Activated CD8-positive, alpha-beta memory T cell treated with anti-CD3 and anti-CD28 coated beads, Interleukin-2, amount 50 U/mL, for 1 hour (primary cell): ENCODE results near the gene FBXO31.
"Not testable (repeated sequence)": the region's sequence is repeated elsewhere in the genome, so short reads cannot be mapped to it uniquely, and the experiment has no call there.

Experiments used
- DNase-seq: peaks from one replicate; pipeline ENCODE4 v3.0.0-alpha.2; 2020; ENCODE audit errors: extremely low read depth

The FBXO31 gene

GRCh38 chr16:87344165-87344930 lies 39.2 kb downstream of the FBXO31 start:
- no peak for DNase-seq

GRCh38 chr16:87343753-87344050 lies 39.9 kb downstream of the FBXO31 start:
- no peak for DNase-seq

- DNase-seq = no peak
Measured at GRCh38 chr16:87342978-87343752, 40.4 kb downstream of the FBXO31 start.

- DNase-seq = no peak
Measured at GRCh38 chr16:87342504-87342903, 41.1 kb downstream of the FBXO31 start.

GRCh38 chr16:87340198-87340597 lies 43.4 kb downstream of the FBXO31 start:
- DNase-seq = no peak

- DNase-seq = not testable (repeated sequence)
Measured at GRCh38 chr16:87339724-87340105, 43.9 kb downstream of the FBXO31 start.

GRCh38 chr16:87339086-87339723 lies 44.4 kb downstream of the FBXO31 start:
- no peak for DNase-seq

GRCh38 chr16:87338155-87338765 lies 45.3 kb downstream of the FBXO31 start:
- DNase-seq = no peak

GRCh38 chr16:87337262-87337771 lies 46.3 kb downstream of the FBXO31 start:
- no peak for DNase-seq

- no peak for DNase-seq
Measured at GRCh38 chr16:87336434-87337240, 46.9 kb downstream of the FBXO31 start.

- DNase-seq = no peak
Measured at GRCh38 chr16:87335625-87336433, 47.7 kb downstream of the FBXO31 start.

GRCh38 chr16:87334651-87335624 lies 48.6 kb downstream of the FBXO31 start:
- no peak for DNase-seq

GRCh38 chr16:87333581-87334331 lies 49.8 kb downstream of the FBXO31 start:
- DNase-seq = no peak

GRCh38 chr16:87333101-87333500 lies 50.5 kb downstream of the FBXO31 start:
- DNase-seq = no peak

GRCh38 chr16:87332150-87332549 lies 51.4 kb downstream of the FBXO31 start:
- DNase-seq = no peak

- no peak for DNase-seq
Measured at GRCh38 chr16:87331241-87331801, 52.3 kb downstream of the FBXO31 start.

GRCh38 chr16:87330646-87331045 lies 52.9 kb downstream of the FBXO31 start:
- no peak for DNase-seq

- no peak for DNase-seq
Measured at GRCh38 chr16:87330257-87330624, 53.3 kb downstream of the FBXO31 start.
